ENCODE measurements around the gene RAET1L. TPM values are rescaled to one million over a fixed set of nuclear protein-coding genes. Genes with fewer than 3 reads are reported as not detected.

RAET1L gene
- total and polyA plus RNA-seq, 10 of the 15 experiments (the other 5 are each of a cell fraction or from before 2014, with no cell fraction given): not detected

GRCh38 chr6:150043096-150043495 lies 17.8 kb upstream of the RAET1L start:
- no peak overlapping the region for H3K4me3 ChIP-seq
- H3K79me2 ChIP-seq (ENCODE audit: control insufficient read depth, insufficient read depth, low read length): no peaks in the 10 kb centered on the region
- no peak overlapping the region for H3K4me2 ChIP-seq (ENCODE audit: control insufficient read depth, insufficient read depth)
- H3K9me3 ChIP-seq (replicated peaks; ENCODE audit: control insufficient read depth, insufficient read depth, low read length): no peaks in the 10 kb centered on the region
- H3K27me3 ChIP-seq (replicated peaks in 1 of 2; ENCODE audit: control insufficient read depth in 2 of 2, insufficient read depth in 2 of 2, low read length in 1 of 2): peaks cover 0 to 5% of the 10 kb centered on the region in 2 experiments; a peak in 3 of 4 replicates
- RAD21 ChIA-PET (ENCODE audit: unreplicated experiment): no interaction called here
- no peak overlapping the region for H3K27ac ChIP-seq (ENCODE audit: control insufficient read depth, insufficient read depth)
- POLR2A ChIA-PET: no interaction called here
- 56% methylated on average over 13 of the region's 13 CpGs for WGBS (ENCODE audit: insufficient coverage, insufficient replicate concordance, low lambda C conversion rate, missing lambda C conversion rate)
- H3K36me3 ChIP-seq (ENCODE audit: control insufficient read depth in 2 of 2, insufficient read depth in 2 of 2, low read length in 1 of 2): no peaks in the 10 kb centered on the region
- TF ChIP-seq SRF (IDR thresholded peaks at IDR 0.05; ENCODE audit: low read depth in 2 of 2, low read length in 2 of 2) (no peak), POLR2AphosphoS2 (IDR thresholded peaks at IDR 0.05; ENCODE audit: low read depth, low read length) (no peak), JUND (IDR thresholded peaks at IDR 0.05; ENCODE audit: low read depth, low read length) (no peak), NFYB (IDR thresholded peaks at IDR 0.05; ENCODE audit: insufficient read depth, low read depth, low read length) (no peak), PAX8 (IDR thresholded peaks at IDR 0.05) (no peak), JUNB (IDR thresholded peaks at IDR 0.05) (no peak), RELA (IDR thresholded peaks at IDR 0.05; ENCODE audit: borderline replicate concordance, partially characterized antibody) (no peak), SMARCA5 (IDR thresholded peaks at IDR 0.05) (no peak), HCFC1 (IDR thresholded peaks at IDR 0.05; ENCODE audit: low read length) (no peak), RBBP5 (conservative IDR thresholded peaks at IDR 0.05) (no peak), NR2F1 (conservative IDR thresholded peaks at IDR 0.05) (no peak)
- TF ChIP-seq, protein P1, sequence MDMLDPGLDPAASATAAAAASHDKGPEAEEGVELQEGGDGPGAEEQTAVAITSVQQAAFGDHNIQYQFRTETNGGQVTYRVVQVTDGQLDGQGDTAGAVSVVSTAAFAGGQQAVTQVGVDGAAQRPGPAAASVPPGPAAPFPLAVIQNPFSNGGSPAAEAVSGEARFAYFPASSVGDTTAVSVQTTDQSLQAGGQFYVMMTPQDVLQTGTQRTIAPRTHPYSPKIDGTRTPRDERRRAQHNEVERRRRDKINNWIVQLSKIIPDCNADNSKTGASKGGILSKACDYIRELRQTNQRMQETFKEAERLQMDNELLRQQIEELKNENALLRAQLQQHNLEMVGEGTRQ (IDR thresholded peaks at IDR 0.05; ENCODE audit: borderline replicate concordance, low read depth, low read length): no peak
- TF ChIP-seq, protein P2, sequence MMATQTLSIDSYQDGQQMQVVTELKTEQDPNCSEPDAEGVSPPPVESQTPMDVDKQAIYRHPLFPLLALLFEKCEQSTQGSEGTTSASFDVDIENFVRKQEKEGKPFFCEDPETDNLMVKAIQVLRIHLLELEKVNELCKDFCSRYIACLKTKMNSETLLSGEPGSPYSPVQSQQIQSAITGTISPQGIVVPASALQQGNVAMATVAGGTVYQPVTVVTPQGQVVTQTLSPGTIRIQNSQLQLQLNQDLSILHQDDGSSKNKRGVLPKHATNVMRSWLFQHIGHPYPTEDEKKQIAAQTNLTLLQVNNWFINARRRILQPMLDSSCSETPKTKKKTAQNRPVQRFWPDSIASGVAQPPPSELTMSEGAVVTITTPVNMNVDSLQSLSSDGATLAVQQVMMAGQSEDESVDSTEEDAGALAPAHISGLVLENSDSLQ (IDR thresholded peaks at IDR 0.05): no peak
- TF ChIP-seq, protein P3, sequence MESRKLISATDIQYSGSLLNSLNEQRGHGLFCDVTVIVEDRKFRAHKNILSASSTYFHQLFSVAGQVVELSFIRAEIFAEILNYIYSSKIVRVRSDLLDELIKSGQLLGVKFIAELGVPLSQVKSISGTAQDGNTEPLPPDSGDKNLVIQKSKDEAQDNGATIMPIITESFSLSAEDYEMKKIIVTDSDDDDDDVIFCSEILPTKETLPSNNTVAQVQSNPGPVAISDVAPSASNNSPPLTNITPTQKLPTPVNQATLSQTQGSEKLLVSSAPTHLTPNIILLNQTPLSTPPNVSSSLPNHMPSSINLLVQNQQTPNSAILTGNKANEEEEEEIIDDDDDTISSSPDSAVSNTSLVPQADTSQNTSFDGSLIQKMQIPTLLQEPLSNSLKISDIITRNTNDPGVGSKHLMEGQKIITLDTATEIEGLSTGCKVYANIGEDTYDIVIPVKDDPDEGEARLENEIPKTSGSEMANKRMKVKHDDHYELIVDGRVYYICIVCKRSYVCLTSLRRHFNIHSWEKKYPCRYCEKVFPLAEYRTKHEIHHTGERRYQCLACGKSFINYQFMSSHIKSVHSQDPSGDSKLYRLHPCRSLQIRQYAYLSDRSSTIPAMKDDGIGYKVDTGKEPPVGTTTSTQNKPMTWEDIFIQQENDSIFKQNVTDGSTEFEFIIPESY (IDR thresholded peaks at IDR 0.05): no peak
- SMC1A ChIA-PET (ENCODE audit: uncharacterized antibody, unreplicated experiment): no interaction called here
- no peak for DNase-seq (ENCODE audit: low read depth, low spot score)
- no TSS peak for BruUV-seq (replicated peaks)
- no peak for FAIRE-seq
- no peak for ATAC-seq
- H2AFZ ChIP-seq (ENCODE audit: control insufficient read depth, low read depth, low read length): no peak overlapping the region
- in situ Hi-C loops (cut with MboI): no loop called here
- no peak overlapping the region for H3K9ac ChIP-seq (ENCODE audit: control insufficient read depth, insufficient read depth, low read length)
- H3K4me1 ChIP-seq (ENCODE audit: control insufficient read depth, insufficient read depth, low read length): no peaks in the 10 kb centered on the region
- CTCF ChIA-PET: no interaction called here
- intact Hi-C loops (cut with micrococcal nuclease; ENCODE audit: unreplicated experiment): no loop called here
- H4K20me1 ChIP-seq (ENCODE audit: control insufficient read depth, insufficient read depth): no peaks in the 10 kb centered on the region
